ENCODE data around the gene PPM1H.
A peak's percentile ranks its signal among the peaks of the same experiment; 100 is the strongest.

The PPM1H gene

DNA sequence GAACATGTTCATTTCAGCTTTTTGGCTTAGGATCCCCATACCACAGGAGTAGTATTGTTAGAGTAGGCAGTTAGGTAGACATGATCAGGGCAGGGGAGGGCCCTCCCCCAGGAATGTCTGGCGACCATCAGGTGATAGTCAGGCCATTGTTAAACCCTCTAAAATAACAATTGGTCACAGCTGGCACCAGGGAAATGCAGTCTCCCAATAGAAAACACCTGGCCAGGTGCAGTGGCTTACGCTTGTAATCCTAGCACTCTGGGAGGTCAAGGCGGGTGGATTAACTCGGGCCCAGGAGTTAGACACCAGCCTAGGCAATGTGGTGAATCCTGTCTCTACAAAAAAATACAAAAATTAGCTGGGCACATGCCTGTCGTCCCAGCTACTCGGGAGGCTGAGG, 281.2 kb downstream of the PPM1H start:
- no peak for DNase-seq (ENCODE audit: low read depth in 3 of 3)

DNA sequence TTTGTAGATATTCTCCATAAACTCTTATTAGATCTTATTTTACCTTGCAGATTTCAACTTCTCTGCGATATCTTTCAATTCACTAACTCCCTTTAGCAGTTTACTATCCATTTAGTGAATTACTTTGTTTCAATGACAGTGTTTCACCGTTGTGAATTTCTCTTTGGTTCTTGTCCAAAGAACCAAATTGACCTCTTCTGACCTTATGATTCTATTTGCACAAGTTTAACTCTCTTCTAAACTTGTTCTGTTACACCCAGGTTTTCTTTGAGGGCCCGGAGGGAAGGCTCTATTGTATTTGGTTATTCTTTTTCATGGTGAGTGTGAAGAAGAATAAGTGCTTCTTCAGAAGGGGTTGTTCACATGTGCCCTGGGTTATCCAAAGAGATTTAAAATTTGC, 281.6 kb downstream of the PPM1H start:
- no peak for DNase-seq (ENCODE audit: low read depth in 3 of 3)

DNA sequence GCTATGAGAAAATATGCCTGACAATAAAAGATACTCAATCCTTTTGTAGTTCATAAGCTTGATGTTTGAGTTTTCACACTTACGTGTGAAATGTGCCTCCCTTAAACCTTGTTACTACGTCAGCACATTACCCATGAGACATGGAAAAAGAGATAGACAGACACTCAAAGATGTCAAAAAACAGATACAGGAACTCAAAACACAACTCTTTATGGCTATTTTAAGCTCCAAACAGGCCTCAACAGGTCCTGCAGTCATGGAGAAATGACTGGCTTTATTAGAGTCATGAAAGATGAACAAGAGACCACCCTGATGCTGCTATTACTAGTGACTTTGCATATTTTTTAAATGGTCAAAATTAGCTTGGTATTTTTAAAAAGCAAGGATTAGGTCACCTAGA, 283.8 kb downstream of the PPM1H start:
- no peak for DNase-seq (ENCODE audit: low read depth in 3 of 3)

DNA sequence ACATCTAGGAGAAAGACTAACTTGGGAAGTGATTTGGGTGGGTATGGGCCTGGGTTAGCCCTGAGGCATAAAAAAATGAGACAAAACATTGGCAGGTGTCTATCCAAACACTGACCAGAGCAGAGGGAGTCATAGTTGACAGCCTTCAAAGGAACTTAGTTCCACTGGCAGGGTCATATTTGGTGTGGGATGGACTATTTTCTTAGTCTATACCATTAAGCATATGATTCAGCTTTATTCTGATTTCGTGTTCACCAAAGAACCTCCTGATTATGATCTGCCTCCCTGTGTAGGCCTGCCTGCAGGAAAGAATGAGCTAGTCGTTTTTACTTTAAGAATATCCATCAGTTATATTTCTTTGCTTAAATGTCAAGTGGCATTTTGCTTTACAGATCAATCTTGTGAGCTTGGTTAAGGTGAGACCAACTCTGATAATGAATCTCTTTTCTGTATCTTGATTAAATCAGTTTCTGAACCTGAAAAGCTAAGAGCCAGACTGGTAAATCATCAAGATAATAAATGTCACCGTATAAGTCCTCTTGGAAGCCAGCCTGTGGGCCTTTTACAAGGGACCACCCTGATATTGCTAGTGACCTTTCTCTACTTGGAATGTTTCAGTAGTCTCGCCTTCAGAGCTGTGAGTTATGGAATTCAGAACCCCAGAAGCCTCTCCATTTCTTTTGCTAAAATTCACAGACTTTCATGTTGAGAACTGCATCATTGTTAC, 285.4 kb downstream of the PPM1H start:
- no peak for DNase-seq (ENCODE audit: low read depth in 3 of 3)

DNA sequence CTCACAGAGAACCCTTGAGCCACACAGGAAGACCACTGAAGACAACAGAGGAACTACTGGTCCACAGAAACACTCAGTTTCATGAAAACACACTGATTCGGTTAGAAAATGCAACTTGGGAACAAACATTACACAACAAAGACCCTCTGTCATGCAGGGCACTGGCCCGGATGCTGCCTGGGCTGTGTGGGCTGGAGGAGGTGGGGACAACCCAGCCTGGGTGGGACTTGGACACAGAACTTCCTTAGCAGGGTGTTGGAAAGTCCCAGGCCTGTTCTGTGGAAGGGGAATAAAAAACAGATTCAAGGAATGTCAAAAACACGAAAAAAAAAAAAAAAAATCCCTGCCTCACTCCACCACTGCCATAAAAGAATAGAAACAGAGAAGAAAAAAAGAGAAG, 287.4 kb downstream of the PPM1H start:
- no peak for DNase-seq (ENCODE audit: low read depth in 3 of 3)

DNA sequence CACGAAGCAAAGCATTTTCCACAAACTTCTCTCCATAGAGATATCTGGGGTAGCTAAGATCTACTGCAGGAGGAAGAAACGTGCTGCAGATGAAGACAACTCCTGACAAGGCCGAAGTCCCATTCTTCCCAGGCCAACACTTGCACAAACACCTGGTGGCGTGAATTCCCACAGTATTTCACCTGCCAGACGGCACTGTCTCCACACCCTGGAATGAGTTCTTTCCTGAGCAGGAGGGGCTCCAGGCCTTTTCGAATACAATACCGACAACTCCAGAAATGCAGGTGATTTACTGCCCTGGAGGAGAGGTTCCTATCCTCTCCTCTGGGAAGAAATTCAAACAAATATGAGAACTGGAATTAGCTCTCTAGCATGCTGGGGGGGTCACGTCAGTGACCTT, 288.4 kb downstream of the PPM1H start:
- DNase-seq (ENCODE audit: low read depth in 3 of 3): no peak

DNA sequence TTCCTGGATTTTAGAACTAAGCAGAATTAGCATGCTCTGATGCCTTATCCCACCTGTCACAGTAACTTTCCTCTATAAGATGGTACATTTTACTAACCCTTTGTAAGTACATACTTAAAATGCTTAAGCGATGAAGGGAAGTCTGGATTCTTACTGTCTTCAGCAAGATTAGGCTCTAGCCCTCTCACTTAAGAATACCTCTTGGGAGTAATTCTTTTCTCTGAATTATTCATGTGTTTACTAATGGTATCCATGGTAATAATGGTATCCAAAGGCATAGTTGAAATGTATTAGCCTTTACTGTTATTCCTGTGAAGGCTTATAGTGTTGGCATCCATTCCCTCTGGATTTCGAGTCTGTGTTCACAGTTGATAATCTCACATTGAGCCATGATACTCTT, 291.5 kb downstream of the PPM1H start:
- DNase-seq (ENCODE audit: low read depth in 3 of 3): no peak

DNA sequence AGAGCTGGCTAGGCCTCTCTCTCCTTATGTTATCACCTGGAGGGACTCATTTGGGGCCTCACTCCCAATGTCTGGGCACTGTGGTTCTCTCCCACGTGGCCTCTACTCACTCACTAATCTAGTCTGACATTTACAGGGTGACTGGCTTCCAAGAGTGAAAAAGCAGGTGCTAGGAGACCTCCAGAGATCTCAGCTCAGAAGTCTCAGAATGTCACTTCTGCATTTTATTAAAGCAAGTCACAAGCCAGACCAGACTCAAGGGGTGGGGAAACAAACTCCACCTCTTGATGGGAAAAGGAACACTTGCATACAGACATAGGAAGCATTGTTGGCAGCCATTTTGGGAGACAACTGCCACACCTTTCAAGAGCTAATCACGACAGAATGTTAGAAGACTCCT, 292.5 kb downstream of the PPM1H start:
- DNase-seq (ENCODE audit: low read depth in 3 of 3): no peak

DNA sequence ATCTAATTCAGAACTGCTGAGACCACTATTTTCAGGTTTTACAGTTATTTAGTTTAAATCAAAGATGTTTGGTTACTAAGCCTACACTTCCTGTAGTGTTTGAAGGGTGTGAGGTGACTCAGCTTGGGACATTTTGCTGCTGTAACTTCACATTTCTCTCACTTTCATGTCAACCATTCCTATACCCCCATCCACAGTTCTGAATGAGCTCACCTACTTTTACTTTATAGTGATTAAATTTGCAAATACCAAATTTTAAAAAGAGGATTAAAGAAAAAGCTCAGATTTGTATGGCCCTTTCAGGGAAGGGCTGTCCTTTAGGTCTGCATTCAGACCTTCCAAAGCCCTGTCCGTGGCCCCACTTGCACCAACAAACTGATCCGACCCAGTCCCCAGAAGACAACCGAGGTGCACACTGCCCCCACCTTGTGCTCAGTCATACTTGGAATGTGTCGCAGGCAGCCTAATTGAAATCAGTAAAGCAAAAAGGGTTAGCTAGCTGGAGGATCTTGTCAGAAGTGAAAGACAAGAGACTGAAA, 294.0 kb downstream of the PPM1H start:
- peak in 2 of 3 donors; percentile 5 to 18 for DNase-seq (ENCODE audit: low read depth in 3 of 3)

DNA sequence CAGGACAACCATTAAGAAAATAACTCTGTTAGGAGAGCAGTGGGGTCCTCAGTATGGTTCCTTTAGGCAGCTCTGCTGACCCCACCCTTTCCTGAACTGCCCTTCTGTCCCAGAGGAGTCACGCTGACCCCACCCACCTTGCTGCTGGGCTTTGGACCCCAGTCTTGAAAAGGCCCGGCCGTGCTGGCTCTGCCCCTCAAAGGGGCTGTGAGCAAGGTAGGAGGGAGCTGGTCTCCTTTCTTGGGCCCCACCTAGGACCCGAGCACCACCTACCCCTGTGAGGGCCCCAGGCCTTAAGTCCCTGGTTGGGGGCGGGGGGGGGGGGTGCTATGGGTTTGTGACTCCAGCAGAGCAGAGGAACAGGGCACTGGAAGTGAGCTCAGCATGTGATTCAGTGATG, 297.3 kb downstream of the PPM1H start:
- DNase-seq (ENCODE audit: low read depth in 3 of 3): no peak

DNA sequence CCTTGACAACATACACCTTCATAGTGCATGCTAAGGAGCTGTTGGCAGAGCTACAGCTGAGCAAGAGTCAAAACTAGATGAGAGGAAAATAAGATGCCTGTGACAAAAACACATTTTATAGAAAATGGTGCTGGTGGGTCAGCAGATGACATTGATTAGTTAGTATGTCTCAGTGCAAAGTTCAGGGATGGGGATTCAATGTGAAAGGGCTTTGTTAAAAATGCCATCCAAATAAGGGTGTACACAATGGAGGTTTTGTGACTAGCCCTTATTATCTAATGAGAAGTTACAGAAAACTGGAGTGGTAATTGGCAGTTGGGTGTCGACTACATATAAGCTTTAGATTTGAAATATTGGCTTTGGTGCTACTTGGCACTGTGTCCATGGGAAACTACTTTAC, 299.3 kb downstream of the PPM1H start:
- DNase-seq (ENCODE audit: low read depth in 3 of 3): no peak

DNA sequence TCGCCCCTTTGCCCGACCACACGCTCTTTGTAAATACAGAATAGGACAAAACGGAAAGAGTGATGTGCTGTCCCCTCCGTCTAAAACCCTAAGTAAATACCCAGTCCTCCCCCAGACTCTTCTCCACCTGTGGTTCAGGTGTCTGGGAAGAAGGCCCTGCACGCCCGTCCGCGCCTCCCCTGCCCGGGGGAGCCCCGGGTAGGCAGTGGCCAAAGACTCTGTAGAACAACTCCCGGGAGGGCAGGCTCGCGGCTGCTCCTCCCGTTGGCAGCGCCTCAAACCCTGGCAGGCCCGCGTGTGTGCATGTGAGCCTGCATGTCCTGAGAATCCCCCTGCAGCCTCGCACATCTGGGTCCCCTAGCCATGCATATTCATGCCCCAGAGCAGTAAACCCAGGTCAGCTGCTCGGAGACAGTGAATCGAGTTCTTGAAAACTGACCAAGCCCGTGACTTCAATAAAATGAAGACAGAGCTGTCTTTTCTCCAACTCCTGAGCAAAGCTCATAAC, 302.5 kb downstream of the PPM1H start:
- DNase-seq (ENCODE audit: low read depth in 3 of 3): peak in 1 of 3 donors; percentile 4

DNA sequence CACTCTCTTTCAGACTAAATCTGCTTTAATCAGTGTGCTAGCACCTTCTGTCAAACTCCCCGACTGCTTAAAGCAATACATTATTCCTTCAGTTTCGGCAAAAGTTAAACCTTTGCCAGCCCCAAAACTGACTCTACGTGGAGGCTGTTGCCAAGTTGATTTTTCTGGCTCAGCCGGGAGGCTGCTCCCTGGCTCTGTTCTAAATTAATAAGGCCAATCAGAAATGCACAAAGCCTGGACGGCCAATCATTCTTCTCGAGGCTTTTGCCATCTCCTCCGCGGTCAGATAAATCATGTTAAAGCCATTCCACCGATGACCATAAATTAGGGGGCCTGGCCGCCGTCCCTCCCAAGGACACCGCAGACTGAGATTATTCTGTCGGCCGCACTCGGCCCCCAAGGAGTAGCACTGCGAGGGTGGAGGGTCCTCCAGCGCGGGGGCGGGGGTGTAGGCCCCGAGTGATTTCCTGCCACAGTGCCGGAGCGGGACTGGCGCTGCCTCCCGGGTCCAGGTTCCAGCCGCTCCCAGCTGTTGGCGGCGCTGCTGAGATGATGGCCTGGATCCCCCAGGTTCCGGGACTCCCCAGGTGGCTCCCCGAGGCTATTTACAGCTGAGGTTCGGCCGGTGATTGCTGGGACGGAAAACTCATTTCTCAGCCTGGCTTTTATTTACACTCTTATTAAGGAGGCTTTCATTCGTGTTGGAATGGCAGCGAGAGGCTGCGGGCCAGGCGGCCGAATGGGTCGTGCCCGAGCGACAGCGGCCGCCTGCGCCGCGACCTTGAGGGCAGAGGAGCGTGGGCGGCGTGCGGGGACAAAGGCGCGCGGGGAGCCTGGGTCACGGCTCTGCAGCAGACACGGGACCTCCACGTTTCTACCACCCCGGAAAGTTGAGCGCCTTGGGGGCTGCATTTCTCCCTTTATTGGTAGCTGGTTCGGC, 303.2 kb downstream of the PPM1H start:
- peak in 1 of 3 donors; percentile 4 for DNase-seq (ENCODE audit: low read depth in 3 of 3)

DNA sequence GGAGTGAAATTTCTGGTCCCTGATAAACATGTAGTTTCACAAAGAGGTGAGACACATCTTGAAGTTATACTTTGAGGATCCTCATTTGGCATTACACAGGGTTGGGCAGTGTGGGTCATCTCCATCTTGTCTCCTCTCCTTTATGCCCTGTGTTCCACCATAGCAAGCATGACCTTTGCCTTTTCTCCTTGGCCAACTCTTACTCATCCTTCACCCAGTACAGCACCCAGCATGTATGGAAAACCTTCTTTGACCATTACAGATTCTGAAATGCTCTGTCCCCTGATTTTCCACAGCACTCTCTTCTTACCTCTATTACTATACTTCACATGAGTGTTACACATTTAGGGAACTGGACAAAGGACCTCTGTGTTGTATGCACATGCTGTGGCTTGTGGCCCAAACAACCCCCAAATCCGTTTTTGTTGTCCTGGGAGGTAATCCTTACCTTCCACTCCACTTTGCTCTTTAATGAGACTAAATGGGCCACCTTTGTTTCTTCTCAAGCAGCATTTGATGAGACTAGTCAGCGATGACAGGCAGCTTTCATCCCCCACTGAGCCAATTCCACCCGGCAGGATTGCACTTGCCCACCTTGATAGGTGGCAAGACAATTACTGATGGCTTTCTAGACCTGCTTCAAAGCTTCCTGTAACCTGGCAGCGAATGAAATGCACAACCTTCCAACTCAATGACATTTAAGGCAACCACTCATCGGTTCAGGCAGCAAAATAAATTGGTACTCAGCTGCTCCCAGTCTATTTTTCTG, 304.8 kb downstream of the PPM1H start:
- DNase-seq (ENCODE audit: low read depth in 3 of 3): no peak

DNA sequence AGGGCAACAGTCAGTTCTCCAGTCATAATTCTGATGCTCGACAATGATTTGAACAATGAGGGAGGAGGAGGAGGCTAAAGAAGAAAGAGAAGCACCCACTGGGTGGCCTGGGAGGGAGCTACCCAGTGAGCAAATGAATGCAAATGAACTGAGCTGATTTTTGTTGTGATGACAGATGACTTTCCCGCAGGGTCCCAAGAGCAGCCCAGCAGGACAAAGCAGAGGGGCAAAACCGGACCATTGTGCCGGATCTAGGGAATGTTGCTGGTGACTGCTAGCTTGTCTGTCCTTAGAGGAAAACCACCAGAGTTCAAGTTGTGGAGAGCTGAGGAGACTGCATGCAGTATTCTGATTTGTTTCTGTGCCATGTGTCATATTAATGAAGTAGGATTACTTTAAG, 305.5 kb downstream of the PPM1H start:
- no peak for DNase-seq (ENCODE audit: low read depth in 3 of 3)

DNA sequence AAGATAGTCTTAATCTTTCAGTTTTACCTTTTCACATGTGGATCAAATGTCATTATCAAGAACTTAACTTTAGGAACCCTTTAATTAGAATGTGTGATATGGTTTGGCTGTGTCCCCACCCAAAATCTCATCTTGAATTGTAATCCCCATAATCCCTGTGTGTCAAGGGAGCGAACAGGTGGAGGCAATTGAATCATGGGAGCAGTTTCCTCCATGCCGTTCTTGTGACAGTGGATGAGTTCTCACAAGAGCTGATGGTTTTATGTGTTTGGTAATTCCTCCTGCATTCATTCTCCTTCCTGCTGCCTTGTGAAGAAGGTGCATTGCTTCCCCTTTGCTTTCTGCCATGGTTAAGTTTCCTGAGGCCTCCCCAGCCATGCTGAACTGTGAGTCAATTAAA, 307.8 kb downstream of the PPM1H start:
- DNase-seq (ENCODE audit: low read depth in 3 of 3): no peak

DNA sequence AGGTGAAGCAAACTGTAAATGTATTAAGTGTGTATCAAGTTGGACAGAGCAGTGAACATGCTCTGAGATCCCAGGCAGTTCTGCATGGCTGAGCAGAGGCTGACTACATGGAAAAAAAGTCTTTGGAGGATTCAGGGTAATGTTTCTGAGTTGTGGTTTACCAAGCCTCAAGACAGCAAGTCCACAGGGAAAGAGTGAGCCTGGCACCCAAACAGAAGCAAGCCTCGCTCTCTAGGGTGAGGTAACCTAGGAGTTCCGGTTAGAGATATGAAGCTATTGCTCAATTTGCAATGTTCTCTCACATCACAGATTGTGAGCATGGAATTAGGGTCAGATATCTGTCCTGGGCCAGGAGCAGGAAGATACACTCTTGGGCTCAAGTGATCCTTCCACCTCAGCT, 309.7 kb downstream of the PPM1H start:
- no peak for DNase-seq (ENCODE audit: low read depth in 3 of 3)

DNA sequence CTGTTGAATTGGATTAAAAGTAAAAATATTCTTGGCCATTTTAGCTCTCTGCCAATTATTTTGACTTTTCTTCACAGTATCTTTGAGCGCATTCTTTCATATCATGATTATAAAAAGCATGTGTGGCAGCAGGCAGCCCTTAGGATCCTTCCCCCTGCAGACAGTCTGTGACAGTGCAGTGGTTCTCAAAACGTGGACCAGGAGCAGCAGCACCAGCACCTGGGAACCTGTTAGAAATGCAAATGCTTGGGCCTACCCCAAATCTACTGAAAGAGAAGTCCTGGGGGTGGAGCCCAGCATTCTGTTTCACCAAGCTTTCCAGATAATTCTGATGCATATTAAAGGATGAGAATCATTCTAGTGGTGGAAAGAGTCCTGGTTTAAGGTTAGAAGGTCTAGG, 312.8 kb downstream of the PPM1H start:
- no peak for DNase-seq (ENCODE audit: low read depth in 3 of 3)

DNA sequence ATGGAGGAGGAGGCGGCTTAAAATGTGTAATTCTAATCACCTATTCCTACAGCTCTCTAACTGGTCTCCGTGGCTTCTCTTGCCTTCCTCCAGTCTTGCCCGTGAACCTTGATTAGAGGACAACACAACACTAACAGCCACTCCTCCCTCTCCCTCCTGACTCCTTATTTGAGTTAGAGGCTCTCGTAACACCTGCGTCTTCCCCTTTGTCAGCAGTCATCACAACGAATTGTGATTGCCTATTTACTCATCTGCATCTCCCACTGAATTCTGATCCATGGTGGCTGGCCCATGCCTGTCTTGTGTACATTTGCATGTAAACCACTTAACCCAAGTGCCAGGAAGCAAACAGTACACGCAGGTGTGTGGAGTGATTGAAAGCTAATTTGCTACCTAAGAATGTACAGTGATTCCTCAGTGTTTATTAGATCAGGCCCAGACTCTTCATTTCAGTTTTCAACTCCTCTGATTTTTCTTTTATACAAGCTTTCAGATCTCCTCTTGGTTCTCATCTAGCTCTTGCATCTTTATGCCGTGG, 313.8 kb downstream of the PPM1H start:
- DNase-seq (ENCODE audit: low read depth in 3 of 3): no peak

DNA sequence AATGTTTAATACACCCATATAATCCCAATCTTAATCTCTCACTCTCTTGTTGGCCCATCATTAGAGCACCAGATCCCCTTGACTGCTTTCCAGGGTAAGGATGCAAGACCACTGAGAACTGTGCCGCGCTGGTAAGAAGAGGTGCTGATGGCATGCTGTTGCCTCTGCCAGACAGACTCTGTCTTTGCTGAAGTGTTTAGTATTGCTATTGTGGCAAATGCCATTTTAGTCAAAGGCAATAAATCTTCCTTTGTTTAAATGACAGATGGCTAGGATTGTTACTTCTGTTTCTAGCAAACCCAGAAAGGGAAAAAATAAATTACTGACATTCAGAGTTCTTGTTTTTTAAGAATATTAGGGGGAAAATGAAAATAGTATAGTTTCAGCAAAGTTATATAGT, 316.0 kb downstream of the PPM1H start:
- DNase-seq (ENCODE audit: low read depth in 3 of 3): no peak

DNA sequence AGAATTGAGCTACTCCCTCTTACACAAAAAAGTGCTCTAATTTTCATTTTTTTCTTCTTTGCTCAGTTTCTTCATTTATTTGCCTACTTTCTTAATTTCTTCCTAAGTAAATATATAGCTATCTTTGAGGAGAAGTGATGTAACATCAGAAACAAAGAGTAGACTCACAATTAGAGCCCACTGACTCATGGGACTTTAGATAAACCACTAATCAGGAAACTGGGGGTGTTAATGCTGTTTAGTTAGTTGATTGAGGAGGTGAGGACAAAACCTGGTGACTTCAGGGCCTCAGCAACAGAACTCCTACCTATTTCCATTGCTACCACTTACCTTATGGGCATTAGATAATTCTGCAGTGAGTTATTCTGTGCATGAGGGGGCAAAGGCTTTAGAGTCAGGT, 316.6 kb downstream of the PPM1H start:
- DNase-seq (ENCODE audit: low read depth in 3 of 3): no peak

DNA sequence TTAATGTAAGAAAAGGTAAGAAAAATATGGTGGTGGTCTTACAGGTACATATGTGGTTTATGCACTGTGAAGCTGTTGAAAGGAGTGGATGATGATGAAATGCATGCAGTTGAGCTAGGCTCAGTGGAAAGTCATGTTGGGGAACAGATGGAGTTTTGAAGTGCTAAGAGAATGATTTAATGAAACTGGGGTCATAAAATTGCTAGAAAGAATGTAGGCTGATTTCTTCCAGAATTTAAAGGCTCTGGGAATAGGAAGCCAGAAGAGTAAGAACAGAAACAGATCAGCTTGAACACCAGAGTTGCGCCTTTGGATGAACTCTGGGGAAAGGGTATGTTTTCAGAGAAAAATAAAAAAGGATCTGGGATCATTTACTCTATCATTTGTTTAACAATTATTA, 321.9 kb downstream of the PPM1H start:
- DNase-seq (ENCODE audit: low read depth in 3 of 3): no peak

Data from stimulated activated CD4-positive, alpha-beta T cell treated with anti-CD3 and anti-CD28 coated beads, TNF-alpha, amount 100 ng/mL, for 48 hours (primary cell).